Measurements from ENCODE around the gene CST7. TPM values are rescaled to one million over a fixed set of nuclear protein-coding genes. Genes with fewer than 3 reads are reported as not detected.

The CST7 gene
- total RNA-seq, 4 donors from 2014 or later = 6.4 to 20.5 (median 12.2) TPM

- DNase-seq (ENCODE audit: low spot score) (no peak), ATAC-seq (ENCODE audit: low FRiP score) (no peak)
- no peak for TF ChIP-seq CTCF (IDR thresholded peaks at IDR 0.05)
Measured at GRCh38 chr20:24953621-24954133, 4.6 kb downstream of the CST7 start.

GRCh38 chr20:24954151-24954550, 5.1 kb downstream of the CST7 start:
- no peak for TF ChIP-seq CTCF (IDR thresholded peaks at IDR 0.05)
- ATAC-seq (ENCODE audit: low FRiP score) (no peak), DNase-seq (ENCODE audit: low spot score) (no peak)

GRCh38 chr20:24954566-24954965, 5.5 kb downstream of the CST7 start:
- no peak for DNase-seq (ENCODE audit: low spot score)
- no peak for TF ChIP-seq CTCF (IDR thresholded peaks at IDR 0.05)
- ATAC-seq (ENCODE audit: low FRiP score) = no peak

GRCh38 chr20:24955045-24955444, 6.0 kb downstream of the CST7 start:
- DNase-seq (ENCODE audit: low spot score) = no peak
- ATAC-seq (ENCODE audit: low FRiP score) = no peak
- no peak for TF ChIP-seq CTCF (IDR thresholded peaks at IDR 0.05)

- DNase-seq (ENCODE audit: low spot score) (no peak), ATAC-seq (ENCODE audit: low FRiP score) (no peak)
- TF ChIP-seq CTCF (IDR thresholded peaks at IDR 0.05) = no peak
Measured at GRCh38 chr20:24956001-24956841, 7.2 kb downstream of the CST7 start.

GRCh38 chr20:24957326-24958016, 8.4 kb downstream of the CST7 start:
- ATAC-seq (ENCODE audit: low FRiP score) (no peak), DNase-seq (ENCODE audit: low spot score) (no peak)
- no peak for TF ChIP-seq CTCF (IDR thresholded peaks at IDR 0.05)
